Measurements from ENCODE around the gene SEMA3C.

The SEMA3C gene

DNA sequence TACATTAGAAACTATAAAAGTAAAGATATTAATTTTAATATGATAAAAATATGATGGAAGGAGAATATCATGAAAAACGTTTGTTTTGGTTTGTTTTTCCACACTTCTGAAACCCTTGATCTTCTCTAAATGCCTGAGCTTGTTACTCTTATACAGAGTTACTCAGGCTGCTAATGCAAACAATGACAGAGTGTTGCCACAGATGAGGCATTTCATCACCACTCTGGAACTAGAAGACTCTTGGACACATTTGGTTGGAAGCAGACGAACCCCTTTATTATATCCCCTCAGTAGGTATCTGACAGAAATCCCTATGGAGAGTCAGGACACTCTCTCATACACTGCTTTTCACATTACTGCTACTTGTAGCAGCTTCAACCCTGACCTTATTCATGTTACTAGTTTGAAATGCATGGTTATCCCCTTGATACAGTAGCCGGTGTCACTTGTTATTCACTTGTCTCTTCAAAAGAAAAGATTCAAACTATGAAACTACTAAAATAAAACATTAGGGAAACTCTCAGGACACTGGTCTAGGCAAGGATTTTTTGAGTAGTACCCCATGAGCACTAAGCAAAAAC lies 66.9 kb downstream of the SEMA3C start:
- Histone ChIP-seq H3F3A (ENCODE audit: low read depth) (no peaks in the 10 kb centered on the region), H3K9me3 (ENCODE audit: insufficient read depth, low read depth, low read length) (no peaks in the 10 kb centered on the region), H4K20me1 (ENCODE audit: insufficient read depth, low read length, poor library complexity, severe bottlenecking) (no peaks in the 10 kb centered on the region), H3K27me3 (ENCODE audit: insufficient read depth, low read length, poor library complexity, severe bottlenecking) (no peaks in the 10 kb centered on the region), H3K79me2 (ENCODE audit: insufficient read depth, low read length) (no peaks in the 10 kb centered on the region), H2AFZ (ENCODE audit: low read length) (no peak overlapping the region), H3K9me2 (replicated peaks; ENCODE audit: low read depth, low read length) (no peaks in the 10 kb centered on the region), H3K9ac (ENCODE audit: low read depth, low read length, poor library complexity, severe bottlenecking) (no peak overlapping the region), H3K36me3 (ENCODE audit: insufficient read depth, low read length) (no peaks in the 10 kb centered on the region), H3K4me3 (ENCODE audit: low read length, poor library complexity, severe bottlenecking) (no peak overlapping the region), H3K4me2 (ENCODE audit: low read depth, low read length, poor library complexity, severe bottlenecking) (no peak overlapping the region), H3K4me1 (ENCODE audit: insufficient read depth, low read length, poor library complexity, severe bottlenecking) (no peaks in the 10 kb centered on the region)
- TF ChIP-seq, protein P1, sequence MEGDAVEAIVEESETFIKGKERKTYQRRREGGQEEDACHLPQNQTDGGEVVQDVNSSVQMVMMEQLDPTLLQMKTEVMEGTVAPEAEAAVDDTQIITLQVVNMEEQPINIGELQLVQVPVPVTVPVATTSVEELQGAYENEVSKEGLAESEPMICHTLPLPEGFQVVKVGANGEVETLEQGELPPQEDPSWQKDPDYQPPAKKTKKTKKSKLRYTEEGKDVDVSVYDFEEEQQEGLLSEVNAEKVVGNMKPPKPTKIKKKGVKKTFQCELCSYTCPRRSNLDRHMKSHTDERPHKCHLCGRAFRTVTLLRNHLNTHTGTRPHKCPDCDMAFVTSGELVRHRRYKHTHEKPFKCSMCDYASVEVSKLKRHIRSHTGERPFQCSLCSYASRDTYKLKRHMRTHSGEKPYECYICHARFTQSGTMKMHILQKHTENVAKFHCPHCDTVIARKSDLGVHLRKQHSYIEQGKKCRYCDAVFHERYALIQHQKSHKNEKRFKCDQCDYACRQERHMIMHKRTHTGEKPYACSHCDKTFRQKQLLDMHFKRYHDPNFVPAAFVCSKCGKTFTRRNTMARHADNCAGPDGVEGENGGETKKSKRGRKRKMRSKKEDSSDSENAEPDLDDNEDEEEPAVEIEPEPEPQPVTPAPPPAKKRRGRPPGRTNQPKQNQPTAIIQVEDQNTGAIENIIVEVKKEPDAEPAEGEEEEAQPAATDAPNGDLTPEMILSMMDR (conservative IDR thresholded peaks at IDR 0.05; ENCODE audit: low read length), result no peak
- TF ChIP-seq EZH2phosphoT487 (IDR thresholded peaks at IDR 0.05; ENCODE audit: borderline replicate concordance), result no peak

DNA sequence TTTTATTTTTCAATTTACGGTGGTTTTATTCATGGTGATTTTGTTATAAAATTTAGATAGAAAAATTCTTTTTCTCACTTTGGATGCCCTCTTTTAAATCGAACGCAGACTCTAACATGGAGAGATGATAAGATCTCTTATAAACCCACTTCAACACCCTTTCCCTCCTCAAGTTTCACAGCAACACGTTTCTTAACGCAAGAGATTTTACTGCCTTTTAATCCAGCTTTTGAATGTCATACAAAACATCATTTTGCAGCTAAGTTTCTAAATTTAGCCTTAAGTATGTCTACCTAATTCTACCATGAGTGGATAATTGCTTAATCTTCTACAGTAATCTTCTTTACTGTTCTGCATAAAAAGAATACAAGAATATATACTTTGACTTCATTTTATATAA lies 70.0 kb downstream of the SEMA3C start:
- Histone ChIP-seq H3K4me1 (ENCODE audit: insufficient read depth, low read length, poor library complexity, severe bottlenecking) (no peaks in the 10 kb centered on the region), H3K79me2 (ENCODE audit: insufficient read depth, low read length) (no peaks in the 10 kb centered on the region), H3K4me2 (ENCODE audit: low read depth, low read length, poor library complexity, severe bottlenecking) (no peak overlapping the region), H3K4me3 (ENCODE audit: low read length, poor library complexity, severe bottlenecking) (no peak overlapping the region), H3F3A (ENCODE audit: low read depth) (no peaks in the 10 kb centered on the region), H3K36me3 (ENCODE audit: insufficient read depth, low read length) (no peaks in the 10 kb centered on the region), H4K20me1 (ENCODE audit: insufficient read depth, low read length, poor library complexity, severe bottlenecking) (no peaks in the 10 kb centered on the region), H3K9me3 (ENCODE audit: insufficient read depth, low read depth, low read length) (no peaks in the 10 kb centered on the region), H3K27me3 (ENCODE audit: insufficient read depth, low read length, poor library complexity, severe bottlenecking) (no peaks in the 10 kb centered on the region), H3K9ac (ENCODE audit: low read depth, low read length, poor library complexity, severe bottlenecking) (no peak overlapping the region), H3K9me2 (replicated peaks; ENCODE audit: low read depth, low read length) (no peaks in the 10 kb centered on the region), H2AFZ (ENCODE audit: low read length) (no peak overlapping the region)
- TF ChIP-seq EZH2phosphoT487 (IDR thresholded peaks at IDR 0.05; ENCODE audit: borderline replicate concordance), result no peak
- TF ChIP-seq, protein P1 (conservative IDR thresholded peaks at IDR 0.05; ENCODE audit: low read length), result no peak

DNA sequence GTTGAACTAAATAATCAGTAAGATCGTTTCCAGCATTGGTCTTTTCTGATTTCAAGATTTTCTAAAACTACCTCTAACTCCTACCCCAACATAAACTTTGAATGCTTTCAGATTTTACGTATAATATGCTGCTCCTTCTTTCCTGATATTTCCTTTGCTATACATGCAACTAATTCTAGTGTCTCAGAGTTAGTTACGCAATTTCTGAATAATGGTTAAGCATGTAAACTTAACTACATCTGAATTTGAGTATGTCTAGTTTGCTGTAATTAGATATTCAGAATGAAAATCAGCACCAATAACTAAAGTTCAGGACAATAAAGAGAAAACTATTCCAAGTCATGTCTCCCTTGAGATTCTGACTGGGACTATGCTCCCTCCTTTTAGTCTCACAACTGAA lies 71.0 kb downstream of the SEMA3C start:
- no peaks in the 10 kb centered on the region for H3K36me3 ChIP-seq (ENCODE audit: insufficient read depth, low read length)
- H3K9me2 ChIP-seq (replicated peaks; ENCODE audit: low read depth, low read length), result no peaks in the 10 kb centered on the region
- no peaks in the 10 kb centered on the region for H3F3A ChIP-seq (ENCODE audit: low read depth)
- no peak overlapping the region for H2AFZ ChIP-seq (ENCODE audit: low read length)
- no peak overlapping the region for H3K4me2 ChIP-seq (ENCODE audit: low read depth, low read length, poor library complexity, severe bottlenecking)
- no peaks in the 10 kb centered on the region for H4K20me1 ChIP-seq (ENCODE audit: insufficient read depth, low read length, poor library complexity, severe bottlenecking)
- H3K4me1 ChIP-seq (ENCODE audit: insufficient read depth, low read length, poor library complexity, severe bottlenecking), result no peaks in the 10 kb centered on the region
- H3K4me3 ChIP-seq (ENCODE audit: low read length, poor library complexity, severe bottlenecking), result no peak overlapping the region
- no peaks in the 10 kb centered on the region for H3K27me3 ChIP-seq (ENCODE audit: insufficient read depth, low read length, poor library complexity, severe bottlenecking)
- TF ChIP-seq, protein P1 (conservative IDR thresholded peaks at IDR 0.05; ENCODE audit: low read length), result no peak
- TF ChIP-seq EZH2phosphoT487 (IDR thresholded peaks at IDR 0.05; ENCODE audit: borderline replicate concordance), result no peak
- no peak overlapping the region for H3K9ac ChIP-seq (ENCODE audit: low read depth, low read length, poor library complexity, severe bottlenecking)
- H3K79me2 ChIP-seq (ENCODE audit: insufficient read depth, low read length), result no peaks in the 10 kb centered on the region
- H3K9me3 ChIP-seq (ENCODE audit: insufficient read depth, low read depth, low read length), result no peaks in the 10 kb centered on the region

Data from Loucy (cell line).